Fibroblast of lung (primary cell): ENCODE measurements around the gene APOBEC3F. TPM values are rescaled to one million over a fixed set of nuclear protein-coding genes. Genes with fewer than 3 reads are reported as not detected.
"Not testable (repeated sequence)": the region's sequence is repeated elsewhere in the genome, so short reads cannot be mapped to it uniquely, and the experiment has no call there.

Experiments
- DNase-seq, 2 donors: peaks; one replicate each; pipeline versions ENCODE4 v3.0.0 to v3.0.0-alpha.2; 2010; ENCODE audit warnings: low read depth in 2 of 2
- H2AFZ ChIP-seq: 2 replicates; pipeline ENCODE4 v1.5.1; 2012; ENCODE audit warnings: low read length, control low read depth, inconsistent platforms
- H3K27ac ChIP-seq: 2 replicates; pipeline ENCODE4 v1.5.1; 2011; ENCODE audit warnings: low read length, control low read depth; ENCODE audit not compliant: insufficient read depth
- H3K27me3 ChIP-seq: 2 replicates; pipeline ENCODE4 v1.5.1; 2011; ENCODE audit warnings: mild to moderate bottlenecking, low read length; ENCODE audit not compliant: control insufficient read depth, insufficient read depth
- H3K36me3 ChIP-seq: 2 replicates; pipeline ENCODE4 v1.5.1; 2011; ENCODE audit warnings: low read length; ENCODE audit not compliant: control insufficient read depth, insufficient read depth
- H3K4me1 ChIP-seq: 2 replicates; pipeline ENCODE4 v1.5.1; 2011; ENCODE audit warnings: low read length; ENCODE audit not compliant: control insufficient read depth, insufficient read depth; ENCODE audit errors: extremely low read depth
- H3K4me2 ChIP-seq: 2 replicates; pipeline ENCODE4 v1.5.1; 2011; ENCODE audit warnings: low read length, control low read depth; ENCODE audit not compliant: insufficient read depth; ENCODE audit errors: extremely low read depth
- H3K4me3 ChIP-seq, 4 experiments: fragments of 200-600 bp in 1 of 4; sonication (generic) in 1 of 4; replicated peaks in 1 of 4; 2 replicates each; pipeline ENCODE4 v1.5.1; 2011 to 2016; ENCODE audit warnings: low read length in 4 of 4, low read depth in 3 of 4, mild to moderate bottlenecking in 3 of 4, control low read depth in 2 of 4, inconsistent platforms in 1 of 4, mixed read lengths in 1 of 4; ENCODE audit not compliant: insufficient read depth in 1 of 4; ENCODE audit errors: control extremely low read depth in 1 of 4
- H3K79me2 ChIP-seq: 2 replicates; pipeline ENCODE4 v1.5.1; 2012; ENCODE audit warnings: mild to moderate bottlenecking, low read length, inconsistent platforms; ENCODE audit not compliant: control insufficient read depth, insufficient read depth
- H3K9ac ChIP-seq: 2 replicates; pipeline ENCODE4 v1.5.1; 2011; ENCODE audit warnings: mild to moderate bottlenecking, low read length, control low read depth; ENCODE audit not compliant: insufficient read depth
- H3K9me3 ChIP-seq: 2 replicates; pipeline ENCODE4 v1.5.1; 2012; ENCODE audit warnings: low read depth, low read length; ENCODE audit not compliant: control insufficient read depth, insufficient read depth
- H4K20me1 ChIP-seq: 2 replicates; pipeline ENCODE4 v1.5.1; 2011; ENCODE audit warnings: low read length; ENCODE audit not compliant: control insufficient read depth, insufficient read depth; ENCODE audit errors: extremely low read depth
- CTCF ChIP-seq, 2 donors: IDR thresholded peaks in 1 of 2; conservative IDR thresholded peaks in 1 of 2; 1 replicate in 1 of 2; 2 replicates in 1 of 2; pipeline ENCODE4 v1.5.1; 2011 to 2012; ENCODE audit warnings: low read length in 2 of 2, control low read depth in 1 of 2, inconsistent platforms in 1 of 2, low read depth in 1 of 2, mild to moderate bottlenecking in 1 of 2
- EZH2 ChIP-seq: IDR thresholded peaks from 2 replicates; pipeline ENCODE4 v1.5.1; 2012; ENCODE audit warnings: low read length, control low read depth, mild to moderate bottlenecking; ENCODE audit errors: missing control alignments
- polyA plus RNA-seq, 2 donors: library from polyadenylated mRNA; depleted of rRNA in 1 of 2; stranded (reverse) in 1 of 2; unstranded in 1 of 2; fragments of >200 nt; gene quantifications; 2 replicates each; pipeline ENCODE4 v1.2.1, GENCODE V29; 2011 to 2012; ENCODE audit warnings: missing spikeins in 1 of 2
- total RNA-seq: library from RNA; depleted of rRNA; stranded (reverse); fragments of >200 nt; gene quantifications from 2 replicates; pipeline ENCODE4 v1.2.1, GENCODE V29; 2014

The APOBEC3F gene
- total and polyA plus RNA-seq, 2 donors (not counting 1 experiment from before 2014, with no cell fraction given): 6.3 to 7.8 TPM

- H3K9ac ChIP-seq, H3K79me2 ChIP-seq, H3K4me1 ChIP-seq, DNase-seq, H4K20me1 ChIP-seq, H3K9me3 ChIP-seq, H3K36me3 ChIP-seq, H3K4me3 ChIP-seq, H3K27ac ChIP-seq, H2AFZ ChIP-seq, H3K27me3 ChIP-seq, H3K4me2 ChIP-seq: not testable (repeated sequence)
These were observed 26.0 kb downstream of the APOBEC3F start for GRCh38 chr22:39066442-39067276.

GRCh38 chr22:39068033-39068785, 27.5 kb downstream of the APOBEC3F start:
- H3K36me3 ChIP-seq: no peaks in the 10 kb centered on the region

GRCh38 chr22:39070186-39070585, 29.5 kb downstream of the APOBEC3F start:
- no peaks in the 10 kb centered on the region for H3K79me2 ChIP-seq
- no peak for TF ChIP-seq EZH2
- TF ChIP-seq CTCF (conservative IDR thresholded peaks at IDR 0.05 in 1 of 2, IDR thresholded peaks at IDR 0.05 in 1 of 2; ENCODE audit: low read depth in 1 of 2, low read length in 2 of 2): no peak
- H4K20me1 ChIP-seq: no peaks in the 10 kb centered on the region
- no peaks in the 10 kb centered on the region for H3K36me3 ChIP-seq
- H3K27ac ChIP-seq: no peak overlapping the region
- no peaks in the 10 kb centered on the region for H3K4me1 ChIP-seq
- H3K4me2 ChIP-seq: no peak overlapping the region
- H3K27me3 ChIP-seq: peaks cover 5% of the 10 kb centered on the region
- H3K9ac ChIP-seq: no peak overlapping the region
- no peaks in the 10 kb centered on the region for H3K9me3 ChIP-seq
- H3K4me3 ChIP-seq: no peak overlapping the region
- H2AFZ ChIP-seq: no peak overlapping the region
- no peak for DNase-seq

More at GRCh38 chr22:39068033-39068785, 27.5 kb downstream of the APOBEC3F start:
- Histone ChIP-seq H3K9ac (no peak overlapping the region), H3K79me2 (no peaks in the 10 kb centered on the region), H2AFZ (no peak overlapping the region), H3K27me3 (peaks cover 5% of the 10 kb centered on the region), H3K9me3 (no peaks in the 10 kb centered on the region), H4K20me1 (no peaks in the 10 kb centered on the region), H3K4me3 (no peak overlapping the region), H3K4me2 (no peak overlapping the region), H3K27ac (no peak overlapping the region), H3K4me1 (no peaks in the 10 kb centered on the region)
- TF ChIP-seq CTCF (conservative IDR thresholded peaks at IDR 0.05 in 1 of 2, IDR thresholded peaks at IDR 0.05 in 1 of 2; ENCODE audit: low read depth in 1 of 2, low read length in 2 of 2) (no peak), EZH2 (no peak)
- DNase-seq: no peak

- not testable (repeated sequence) for H2AFZ ChIP-seq, H3K27ac ChIP-seq, H3K27me3 ChIP-seq, H3K79me2 ChIP-seq, H3K9ac ChIP-seq, H3K36me3 ChIP-seq, H4K20me1 ChIP-seq, H3K4me3 ChIP-seq, H3K9me3 ChIP-seq, H3K4me1 ChIP-seq, H3K4me2 ChIP-seq, DNase-seq
These were observed 31.9 kb downstream of the APOBEC3F start for GRCh38 chr22:39072581-39072981.
